GM21825 (cell line): ENCODE measurements around the gene MOB3A.
"Not testable (repeated sequence)": the region's sequence is repeated elsewhere in the genome, so short reads cannot be mapped to it uniquely, and the experiment has no call there.

Experiments
- ATAC-seq: cut with Tn5 transposase; IDR thresholded peaks from one replicate; pipeline ENCODE4 v1.9.1; 2021; ENCODE audit warnings: mild to moderate bottlenecking, moderate library complexity; ENCODE audit not compliant: unreplicated experiment

Gene MOB3A

DNA sequence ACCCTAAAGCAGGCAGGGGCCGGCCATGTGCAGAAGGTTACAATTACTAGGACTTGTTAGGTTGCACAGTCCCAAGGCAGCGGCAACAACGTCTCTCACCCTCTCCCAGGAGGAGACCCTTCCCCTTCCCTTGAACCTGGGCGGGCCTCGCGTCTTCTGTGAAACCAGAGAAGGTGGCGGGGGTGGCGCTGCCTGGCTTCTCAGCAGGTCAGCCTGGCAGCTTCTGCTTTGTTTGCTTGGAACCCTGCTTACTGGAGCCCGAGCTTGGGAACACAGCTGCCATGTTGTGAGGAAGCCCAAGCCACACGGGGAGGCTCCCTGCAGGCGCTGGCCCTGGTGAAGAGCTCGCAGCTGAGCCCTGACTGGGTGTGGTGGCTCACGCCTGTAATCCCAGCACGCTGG is 60.5 kb downstream of the MOB3A start:
- no peak for ATAC-seq

DNA sequence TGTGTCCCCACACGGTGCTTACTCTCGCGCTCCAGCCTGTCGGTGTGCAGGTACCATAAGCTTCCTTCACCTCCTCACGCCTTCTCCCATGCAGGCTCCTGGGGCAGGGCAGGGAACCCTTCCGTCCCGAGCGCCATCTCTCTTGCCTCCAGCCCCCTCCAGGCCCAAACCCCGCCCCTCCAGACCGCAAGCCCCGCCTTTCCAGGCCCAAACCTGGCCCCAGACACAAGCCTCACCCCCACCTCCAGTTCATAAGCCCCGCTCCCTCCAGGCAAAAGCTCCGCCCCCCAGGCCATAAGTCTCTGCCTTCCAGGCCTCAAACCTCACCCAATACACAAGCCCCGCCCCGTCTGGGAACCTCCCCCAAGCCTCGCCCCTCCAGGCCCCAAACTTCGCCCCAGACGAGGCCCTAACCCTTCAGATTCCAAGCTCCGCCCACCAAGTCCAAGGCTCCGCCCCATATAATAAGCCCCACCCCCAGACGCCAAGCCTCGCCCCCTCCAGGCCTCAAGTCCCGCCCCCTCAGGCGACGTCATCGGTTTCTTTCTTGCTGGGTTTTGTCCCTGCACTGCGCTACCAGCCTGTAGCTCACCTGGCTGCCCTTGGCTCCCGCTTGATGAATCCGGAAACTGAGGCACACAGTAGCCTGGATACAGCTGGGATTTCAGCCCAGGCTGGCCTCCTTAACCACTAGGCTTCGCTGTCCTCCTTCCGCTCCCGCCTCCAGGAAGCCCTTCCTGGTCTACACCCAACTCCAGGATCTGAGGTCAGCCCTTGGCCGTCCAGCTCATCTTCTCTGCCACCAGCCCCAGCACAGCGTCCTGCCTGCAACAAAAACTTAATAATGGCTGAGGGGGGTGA is 61.2 kb downstream of the MOB3A start:
- no peak for ATAC-seq

DNA sequence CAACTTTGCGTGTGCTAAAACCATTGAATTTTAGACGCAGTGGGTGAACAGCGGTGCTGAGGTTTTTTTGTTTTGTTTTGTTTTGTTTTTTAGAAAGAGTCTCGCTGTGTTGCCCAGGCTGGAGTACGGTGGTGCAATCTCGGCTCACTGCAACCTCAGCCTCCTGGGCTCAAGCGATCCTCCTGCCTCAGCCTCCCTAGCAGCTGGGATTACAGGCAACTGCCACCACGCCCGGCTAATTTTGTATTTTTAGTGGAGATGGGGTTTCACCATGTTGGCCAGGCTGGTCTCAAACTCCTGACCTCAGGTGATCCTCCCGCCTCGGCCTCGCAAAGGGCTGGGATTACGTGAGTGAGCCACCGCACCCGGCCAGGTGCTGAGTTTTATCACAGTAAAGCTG is 61.9 kb downstream of the MOB3A start:
- ATAC-seq = not testable (repeated sequence)

DNA sequence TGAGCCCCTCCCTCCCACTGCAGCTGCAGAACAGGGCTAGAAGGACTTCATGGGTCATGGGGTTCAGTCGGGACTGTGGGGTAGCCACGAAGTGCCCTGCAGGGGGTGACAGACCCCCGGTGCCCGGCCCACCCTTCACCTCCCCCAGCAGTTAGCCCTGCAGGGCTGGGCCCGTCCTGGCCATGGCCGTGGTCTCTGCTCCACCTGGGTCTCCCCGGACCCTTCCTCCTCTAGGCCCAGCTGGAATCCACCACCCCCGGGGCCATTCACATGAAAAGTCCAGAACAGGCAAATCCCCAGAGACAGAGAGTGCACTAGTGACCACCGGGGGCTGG is 62.3 kb downstream of the MOB3A start:
- ATAC-seq = no peak

- ATAC-seq = no peak
Measured at GRCh38 chr19:2033115-2033824, 62.9 kb downstream of the MOB3A start.

DNA sequence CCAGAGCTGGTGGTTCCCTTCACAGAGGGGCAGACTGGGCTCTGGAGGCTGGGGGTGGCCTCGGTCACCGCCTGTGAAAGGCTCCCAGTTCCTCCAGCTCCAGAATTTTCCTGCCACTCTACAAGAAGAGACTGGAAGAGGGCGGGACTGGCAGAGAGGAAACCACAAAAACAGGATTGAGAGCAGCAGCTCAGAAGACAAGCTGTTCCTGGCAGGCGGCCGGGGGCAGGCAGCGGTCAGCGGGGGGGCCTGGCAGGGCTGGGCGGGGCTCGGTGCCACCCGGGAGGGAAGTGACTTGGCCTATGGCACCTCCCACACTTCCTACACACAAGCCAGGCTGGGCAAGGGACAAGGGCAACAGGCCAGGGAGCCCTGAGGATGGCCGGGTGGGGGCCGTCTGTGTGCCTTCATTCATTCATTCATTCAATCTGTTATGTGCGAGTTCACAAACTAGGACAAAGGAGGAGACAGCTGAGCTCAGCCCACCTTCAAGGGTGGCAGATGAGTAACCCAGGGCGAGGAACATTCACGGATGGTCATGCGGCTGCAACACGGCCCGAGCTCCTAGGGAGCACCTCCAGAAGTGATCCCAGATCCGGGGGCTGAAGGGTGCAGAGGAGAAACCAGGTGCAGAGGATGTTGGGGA is 63.7 kb downstream of the MOB3A start:
- no peak for ATAC-seq

- ATAC-seq = no peak
Measured at GRCh38 chr19:2027361-2027760, 68.8 kb downstream of the MOB3A start.

GRCh38 chr19:2026770-2027169 is 69.4 kb downstream of the MOB3A start:
- ATAC-seq = no peak

DNA sequence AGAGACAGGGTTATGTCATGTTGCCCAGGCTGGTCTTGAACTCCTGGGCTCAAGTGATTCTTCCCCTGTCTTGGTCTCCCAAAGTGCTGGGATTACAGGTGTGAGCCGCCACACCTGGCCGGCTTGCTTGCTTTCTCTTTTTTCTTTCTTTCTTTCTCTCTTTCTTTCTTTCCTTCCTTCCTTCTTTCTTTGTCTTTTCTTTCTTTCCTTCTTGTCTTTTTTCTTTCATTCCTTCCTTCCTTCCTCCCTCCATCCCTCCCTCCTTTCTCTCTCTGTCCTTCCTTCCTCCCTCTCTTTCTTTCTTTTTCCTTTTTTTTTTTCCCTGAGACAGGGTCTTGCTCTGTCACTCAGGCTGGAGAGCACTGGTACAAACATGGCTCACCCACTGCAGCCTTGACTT is 73.8 kb downstream of the MOB3A start:
- no peak for ATAC-seq

GRCh38 chr19:2021453-2022140 is 74.5 kb downstream of the MOB3A start:
- ATAC-seq = no peak
